Uterus (tissue), 2 donors: ENCODE measurements around the gene TLN1.

ENCODE experiments used
- POLR2A ChIP-seq, 2 donors: fragments of 450-650 bp; IDR thresholded peaks; one replicate each; pipeline ENCODE4 v1.6.1; 2016; ENCODE audit warnings: antibody characterized with exemption in 2 of 2, mild to moderate bottlenecking in 1 of 2, moderate library complexity in 1 of 2
- TF ChIP-seq, protein P1 (sequence below), 4 experiments: fragments of 200-600 bp in 2 of 4; fragments of 450-650 bp in 2 of 4; sonication (generic) in 2 of 4; IDR thresholded peaks; one replicate each; pipeline ENCODE4 v1.5.1; 2016 to 2019; ENCODE audit warnings: antibody characterized with exemption in 4 of 4, mild to moderate bottlenecking in 2 of 4, moderate library complexity in 1 of 4

DNA sequence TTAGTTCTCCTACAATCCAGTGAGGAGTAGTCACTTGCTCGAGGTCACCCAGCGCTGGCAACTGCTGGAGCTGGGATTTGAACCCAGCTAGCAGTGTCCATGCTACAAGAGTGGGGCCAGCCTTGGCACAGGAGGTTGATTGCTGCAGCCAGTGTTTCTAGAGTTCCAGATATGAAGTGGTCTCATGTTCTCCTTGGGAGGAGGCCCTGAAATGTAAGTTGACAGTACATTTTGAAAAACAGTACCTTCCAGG lies 73.1 kb downstream of the TLN1 start:
- TF ChIP-seq, protein P1, sequence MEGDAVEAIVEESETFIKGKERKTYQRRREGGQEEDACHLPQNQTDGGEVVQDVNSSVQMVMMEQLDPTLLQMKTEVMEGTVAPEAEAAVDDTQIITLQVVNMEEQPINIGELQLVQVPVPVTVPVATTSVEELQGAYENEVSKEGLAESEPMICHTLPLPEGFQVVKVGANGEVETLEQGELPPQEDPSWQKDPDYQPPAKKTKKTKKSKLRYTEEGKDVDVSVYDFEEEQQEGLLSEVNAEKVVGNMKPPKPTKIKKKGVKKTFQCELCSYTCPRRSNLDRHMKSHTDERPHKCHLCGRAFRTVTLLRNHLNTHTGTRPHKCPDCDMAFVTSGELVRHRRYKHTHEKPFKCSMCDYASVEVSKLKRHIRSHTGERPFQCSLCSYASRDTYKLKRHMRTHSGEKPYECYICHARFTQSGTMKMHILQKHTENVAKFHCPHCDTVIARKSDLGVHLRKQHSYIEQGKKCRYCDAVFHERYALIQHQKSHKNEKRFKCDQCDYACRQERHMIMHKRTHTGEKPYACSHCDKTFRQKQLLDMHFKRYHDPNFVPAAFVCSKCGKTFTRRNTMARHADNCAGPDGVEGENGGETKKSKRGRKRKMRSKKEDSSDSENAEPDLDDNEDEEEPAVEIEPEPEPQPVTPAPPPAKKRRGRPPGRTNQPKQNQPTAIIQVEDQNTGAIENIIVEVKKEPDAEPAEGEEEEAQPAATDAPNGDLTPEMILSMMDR (IDR thresholded peaks at IDR 0.05): no peak
- no peak for TF ChIP-seq POLR2A (IDR thresholded peaks at IDR 0.05)
